Left ventricle myocardium inferior (tissue), 1 donor: Measurements from ENCODE around the gene KIAA0408. TPM values are rescaled to one million over a fixed set of nuclear protein-coding genes. Genes with fewer than 3 reads are reported as not detected.

Source experiments
- DNase-seq: peaks from one replicate; pipeline ENCODE4 v3.0.0-alpha.2; 2020
- H3K27ac ChIP-seq: fragments of 200-600 bp; replicated peaks from 2 replicates; pipeline ENCODE4 v1.8.0; 2021
- H3K27me3 ChIP-seq: fragments of 200-600 bp; 2 replicates; pipeline ENCODE4 v1.8.0; 2021; ENCODE audit warnings: low read depth
- H3K36me3 ChIP-seq: fragments of 200-600 bp; 2 replicates; pipeline ENCODE4 v1.8.0; 2021
- H3K4me1 ChIP-seq: fragments of 200-600 bp; 2 replicates; pipeline ENCODE4 v1.8.0; 2021
- H3K4me3 ChIP-seq: fragments of 200-600 bp; 2 replicates; pipeline ENCODE4 v1.8.0; 2021; ENCODE audit warnings: mild to moderate bottlenecking, moderate library complexity
- H3K9me3 ChIP-seq: fragments of 200-600 bp; replicated peaks from 2 replicates; pipeline ENCODE4 v1.8.0; 2021
- intact Hi-C: fragments of 100-400 bp; cut with micrococcal nuclease; formaldehyde crosslinking; loops from one replicate; pipeline ENCODE4 v1.11.0; 2022
- total RNA-seq: library from RNA; stranded (reverse); fragmentation: NEBNext Ultra II Directional; extraction: Animal tissue kit (Norgen Biotek cat#: 25700); gene quantifications from one replicate; pipeline ENCODE4 v1.2.1, GENCODE V29; 2021
- TF ChIP-seq, protein P1 (sequence below): fragments of 200-600 bp; IDR thresholded peaks from 2 replicates; pipeline ENCODE4 v1.8.0; 2021; ENCODE audit warnings: antibody characterized with exemption, mild to moderate bottlenecking, borderline replicate concordance
- donor health status: DM: no; HTN: yes; CAD: no; lungs with severe emphysema.

Gene KIAA0408
- total RNA-seq, 1 donor from 2014 or later: 2.2 TPM

DNA sequence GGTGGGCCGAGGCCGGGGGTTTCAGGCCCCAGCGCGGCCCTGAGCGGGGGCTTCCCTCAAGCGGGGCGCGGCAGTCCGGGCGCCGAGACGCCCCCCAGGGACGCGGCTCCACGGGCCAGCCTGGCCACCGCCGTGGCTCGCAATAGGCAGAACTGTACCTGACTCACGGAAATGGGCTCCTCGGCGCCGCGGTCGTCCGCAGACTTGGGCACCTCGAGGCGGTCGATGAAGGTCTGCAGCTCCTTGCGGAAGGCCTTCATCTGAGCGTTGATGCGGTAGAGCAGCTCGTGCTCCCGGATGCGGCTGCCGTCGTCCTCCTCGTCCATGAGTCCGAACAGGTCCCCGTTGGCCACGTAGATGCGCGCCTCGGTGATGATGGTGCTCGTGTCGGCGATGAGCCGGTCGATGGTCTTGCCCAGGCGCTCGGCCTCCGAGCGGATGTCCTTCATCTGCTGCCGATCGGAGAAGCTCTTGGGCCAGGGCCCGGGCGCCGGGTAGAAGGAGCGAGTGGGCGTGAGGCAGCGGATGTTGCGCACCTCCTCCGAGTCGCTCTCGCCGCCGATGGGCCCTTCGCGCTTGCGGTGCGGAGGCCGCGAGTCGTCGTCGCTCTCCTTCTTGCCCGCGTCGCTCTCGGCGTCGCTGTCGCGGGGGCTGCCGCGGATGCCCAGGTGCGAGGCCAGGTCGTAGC, 16.1 kb upstream of the KIAA0408 start:
- peak; percentile 13 for DNase-seq
- Histone ChIP-seq H3K27me3 (peaks cover 20% of the 10 kb centered on the region), H3K9me3 (no peaks in the 10 kb centered on the region), H3K27ac (no peak overlapping the region), H3K36me3 (peaks cover 7% of the 10 kb centered on the region), H3K4me3 (no peak overlapping the region), H3K4me1 (no peaks in the 10 kb centered on the region)
- TF ChIP-seq, protein P1, sequence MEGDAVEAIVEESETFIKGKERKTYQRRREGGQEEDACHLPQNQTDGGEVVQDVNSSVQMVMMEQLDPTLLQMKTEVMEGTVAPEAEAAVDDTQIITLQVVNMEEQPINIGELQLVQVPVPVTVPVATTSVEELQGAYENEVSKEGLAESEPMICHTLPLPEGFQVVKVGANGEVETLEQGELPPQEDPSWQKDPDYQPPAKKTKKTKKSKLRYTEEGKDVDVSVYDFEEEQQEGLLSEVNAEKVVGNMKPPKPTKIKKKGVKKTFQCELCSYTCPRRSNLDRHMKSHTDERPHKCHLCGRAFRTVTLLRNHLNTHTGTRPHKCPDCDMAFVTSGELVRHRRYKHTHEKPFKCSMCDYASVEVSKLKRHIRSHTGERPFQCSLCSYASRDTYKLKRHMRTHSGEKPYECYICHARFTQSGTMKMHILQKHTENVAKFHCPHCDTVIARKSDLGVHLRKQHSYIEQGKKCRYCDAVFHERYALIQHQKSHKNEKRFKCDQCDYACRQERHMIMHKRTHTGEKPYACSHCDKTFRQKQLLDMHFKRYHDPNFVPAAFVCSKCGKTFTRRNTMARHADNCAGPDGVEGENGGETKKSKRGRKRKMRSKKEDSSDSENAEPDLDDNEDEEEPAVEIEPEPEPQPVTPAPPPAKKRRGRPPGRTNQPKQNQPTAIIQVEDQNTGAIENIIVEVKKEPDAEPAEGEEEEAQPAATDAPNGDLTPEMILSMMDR: no peak
- intact Hi-C loops: no loop called here

DNA sequence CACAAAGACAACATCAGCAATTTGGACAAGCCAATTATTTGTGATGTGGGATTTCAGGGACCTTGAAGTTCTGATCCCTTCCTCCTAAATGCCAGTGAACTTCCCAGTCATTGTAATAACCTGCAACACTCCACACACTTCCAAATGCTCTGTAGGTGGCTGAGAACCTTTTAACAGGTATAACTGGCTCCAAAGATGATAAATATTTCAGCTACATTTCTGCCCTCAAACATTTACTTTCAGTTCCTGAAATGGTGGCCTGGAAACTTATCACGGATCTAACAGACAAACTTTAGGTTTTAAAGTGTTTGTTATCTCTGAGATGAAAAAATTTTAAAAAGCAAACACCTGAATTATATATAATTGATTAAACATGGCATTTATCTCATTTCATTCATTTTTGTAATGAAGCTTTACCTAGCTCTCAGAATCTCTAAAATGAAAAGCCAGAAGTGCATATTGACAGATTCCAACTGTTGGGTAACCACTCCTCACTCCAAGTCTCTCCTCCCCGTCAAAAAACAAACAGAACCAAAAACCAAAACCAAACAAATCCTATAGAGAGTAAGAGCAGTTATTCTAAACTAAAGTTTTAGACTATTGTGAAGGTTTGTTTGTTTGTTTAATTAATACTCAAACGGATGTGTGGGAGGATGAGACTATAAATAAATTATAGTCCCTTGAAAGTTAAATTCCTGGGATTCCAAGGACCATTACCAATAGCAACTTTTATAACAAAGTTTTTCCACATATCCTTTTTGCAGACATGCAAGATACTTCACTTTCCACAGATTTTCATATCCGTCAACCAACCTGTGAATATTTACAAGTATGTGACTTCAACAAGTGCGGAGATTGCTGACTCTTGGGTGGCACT, 12.4 kb upstream of the KIAA0408 start:
- Histone ChIP-seq H3K4me1 (no peaks in the 10 kb centered on the region), H3K27me3 (peaks cover 20% of the 10 kb centered on the region), H3K9me3 (no peaks in the 10 kb centered on the region), H3K36me3 (peaks cover 7% of the 10 kb centered on the region), H3K4me3 (no peak overlapping the region), H3K27ac (no peak overlapping the region)
- TF ChIP-seq, protein P1: no peak
- intact Hi-C loops: no loop called here
- no peak for DNase-seq

DNA sequence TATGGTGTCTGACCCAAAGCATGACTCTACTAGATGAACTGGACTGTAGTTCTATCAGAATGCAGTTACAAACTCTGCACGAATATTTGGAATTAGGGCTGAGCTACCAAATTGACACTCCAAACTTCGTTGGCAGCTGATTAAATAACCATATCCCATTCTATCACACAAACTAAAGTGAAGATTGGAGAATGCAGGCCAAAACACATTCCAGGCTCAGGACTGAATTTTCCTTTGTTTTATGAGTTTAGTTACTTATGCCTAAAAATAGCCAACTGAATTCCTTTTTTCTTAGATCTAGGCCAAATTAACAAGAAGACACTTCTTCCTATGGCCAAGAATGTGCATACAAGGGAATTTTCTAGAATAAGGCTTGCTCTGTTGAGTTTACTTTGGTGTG, 9.7 kb upstream of the KIAA0408 start:
- TF ChIP-seq, protein P1: no peak
- H3K9me3 ChIP-seq: no peaks in the 10 kb centered on the region
- H3K27me3 ChIP-seq: no peaks in the 10 kb centered on the region
- H3K27ac ChIP-seq: no peak overlapping the region
- DNase-seq: no peak
- intact Hi-C loops: loop anchor here (5.0 kb wide), 1 partner anchor 68 kb away; no protein-coding TSS in a partner anchor
- H3K4me3 ChIP-seq: no peak overlapping the region
- no peaks in the 10 kb centered on the region for H3K36me3 ChIP-seq
- H3K4me1 ChIP-seq: no peaks in the 10 kb centered on the region

DNA sequence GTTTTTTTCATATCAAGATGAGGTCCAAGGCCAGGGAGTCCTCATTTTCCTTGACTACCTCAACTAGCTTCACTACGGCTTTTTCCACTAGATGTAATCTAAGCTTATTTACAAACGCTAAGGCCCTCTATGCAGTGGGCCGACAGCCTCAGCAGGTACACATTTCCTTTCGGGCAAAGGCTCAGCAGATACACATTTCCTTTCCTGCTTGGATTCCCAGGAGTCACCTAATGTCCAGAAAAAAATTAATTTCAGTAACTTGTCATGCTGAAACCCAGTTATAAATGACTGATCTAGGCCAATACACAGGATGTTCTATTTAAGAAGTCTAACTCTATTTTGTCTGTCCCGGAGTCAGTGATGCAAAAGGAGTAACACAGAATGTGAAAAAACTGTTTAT, 7.2 kb upstream of the KIAA0408 start:
- no peaks in the 10 kb centered on the region for H3K36me3 ChIP-seq
- no peak for DNase-seq
- no peaks in the 10 kb centered on the region for H3K9me3 ChIP-seq
- H3K27me3 ChIP-seq: no peaks in the 10 kb centered on the region
- intact Hi-C loops: loop anchor here (5.0 kb wide), 1 partner anchor 71 kb away; no protein-coding TSS in a partner anchor
- TF ChIP-seq, protein P1: no peak
- no peak overlapping the region for H3K27ac ChIP-seq
- no peaks in the 10 kb centered on the region for H3K4me1 ChIP-seq
- H3K4me3 ChIP-seq: no peak overlapping the region

DNA sequence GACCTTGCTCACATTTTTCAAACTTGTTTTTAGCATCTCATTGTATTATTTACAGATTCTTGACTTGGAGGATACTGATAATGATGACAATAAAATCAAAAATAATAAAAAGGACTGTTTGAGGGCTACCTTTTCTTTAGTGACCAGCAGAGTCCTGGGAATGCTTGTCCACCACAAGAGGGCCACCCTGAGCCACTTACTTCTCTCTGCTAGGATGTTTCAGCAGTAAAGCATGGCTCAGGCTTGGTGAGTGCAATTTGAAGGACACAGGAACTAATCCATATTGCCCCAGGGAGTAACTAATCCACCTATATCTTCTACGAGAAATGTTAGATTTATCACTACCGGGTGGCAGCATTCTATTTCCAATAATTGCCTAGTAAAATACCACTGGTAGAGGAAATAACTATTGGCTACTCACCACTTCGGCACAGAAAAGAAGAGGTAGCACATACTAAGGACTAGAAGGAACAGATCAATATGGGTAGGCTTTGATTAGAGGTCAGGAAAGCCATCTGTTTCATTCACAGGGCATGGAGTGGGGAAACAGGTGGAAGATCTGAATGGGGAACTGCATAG, 5.8 kb upstream of the KIAA0408 start:
- intact Hi-C loops: loop anchor here (5.0 kb wide), 1 partner anchor 72 kb away; no protein-coding TSS in a partner anchor
- H3K4me1 ChIP-seq: no peaks in the 10 kb centered on the region
- H3K27ac ChIP-seq: peak overlapping the region; percentile 35
- no peak overlapping the region for H3K4me3 ChIP-seq
- TF ChIP-seq, protein P1: peak; percentile 85
- H3K27me3 ChIP-seq: no peaks in the 10 kb centered on the region
- H3K9me3 ChIP-seq: no peaks in the 10 kb centered on the region
- DNase-seq: peak; percentile 50
- H3K36me3 ChIP-seq: no peaks in the 10 kb centered on the region
